Stimulated activated CD4-positive, alpha-beta T cell treated with anti-CD3 and anti-CD28 coated beads, TNF-alpha, amount 100 ng/mL, for 48 hours (primary cell): ENCODE measurements around the gene CTXN3.

Source experiments
- DNase-seq, 3 donors: peaks; one replicate each; pipeline ENCODE4 v3.0.0-alpha.2; 2020; ENCODE audit warnings: low read depth in 3 of 3

CTXN3 gene

GRCh38 chr5:127697894-127698600 lies 49.2 kb downstream of the CTXN3 start:
- no peak for DNase-seq

GRCh38 chr5:127699416-127699815 lies 50.5 kb downstream of the CTXN3 start:
- DNase-seq: no peak

GRCh38 chr5:127700237-127700766 lies 51.4 kb downstream of the CTXN3 start:
- no peak for DNase-seq

- no peak for DNase-seq
Measured at GRCh38 chr5:127702434-127702833, 53.6 kb downstream of the CTXN3 start.

- DNase-seq: no peak
Measured at GRCh38 chr5:127702926-127703561, 54.2 kb downstream of the CTXN3 start, which contains the start of gene CCDC192. CCDC192 (plus strand) TSS chr5:127703391; CDS start chr5:127703446, 55 bp downstream.

- no peak for DNase-seq
Measured at GRCh38 chr5:127705120-127705892, 56.4 kb downstream of the CTXN3 start.

GRCh38 chr5:127706691-127707090 lies 57.8 kb downstream of the CTXN3 start:
- no peak for DNase-seq

GRCh38 chr5:127707209-127707608 lies 58.3 kb downstream of the CTXN3 start:
- DNase-seq: no peak
